Measurements from ENCODE around the gene BAZ2A. TPM values are rescaled to one million over a fixed set of nuclear protein-coding genes. Genes with fewer than 3 reads are reported as not detected.
A peak's percentile ranks its signal among the peaks of the same experiment; 100 is the strongest.

BAZ2A gene
- total and polyA plus RNA-seq, 8 donors = 90.9 to 113 (median 97.6) TPM

- intact Hi-C loops (cut with DNase I) = no loop called here
- ATAC-seq (peak; percentile 19), DNase-seq (peak in 1 of 4 donors; percentile 16)
- Histone ChIP-seq H3K27ac (peak overlapping the region; percentile 82 to 93), H3K4me3 (peak overlapping the region; percentile 88 to 96), H3K36me3 (peaks cover 5 to 46% of the 10 kb centered on the region in 2 donors), H3K27me3 (no peaks in the 10 kb centered on the region), H3K9me3 (no peaks in the 10 kb centered on the region), H3K4me1 (peaks cover 6 to 45% of the 10 kb centered on the region in 2 donors)
- TF ChIP-seq CTCF (IDR thresholded peaks at IDR 0.05) = no peak
Measured at GRCh38 chr12:56645201-56645716, 15.1 kb upstream of the BAZ2A start.

GRCh38 chr12:56644654-56645053 is 14.5 kb upstream of the BAZ2A start:
- Histone ChIP-seq H3K27ac (peak overlapping the region; percentile 82 to 93), H3K27me3 (no peaks in the 10 kb centered on the region), H3K4me3 (peak overlapping the region; percentile 88 to 96), H3K9me3 (no peaks in the 10 kb centered on the region), H3K36me3 (peaks cover 5 to 52% of the 10 kb centered on the region in 2 donors), H3K4me1 (peaks cover 6 to 45% of the 10 kb centered on the region in 2 donors)
- ATAC-seq (no peak), DNase-seq (no peak)
- TF ChIP-seq CTCF (IDR thresholded peaks at IDR 0.05) = no peak
- intact Hi-C loops (cut with DNase I) = no loop called here

- no peak for ATAC-seq
- no peak for DNase-seq
- Histone ChIP-seq H3K4me3 (no peak overlapping the region), H3K9me3 (no peaks in the 10 kb centered on the region), H3K27me3 (no peaks in the 10 kb centered on the region), H3K27ac (no peak overlapping the region), H3K4me1 (peaks cover 4 to 51% of the 10 kb centered on the region in 2 donors), H3K36me3 (peaks cover 11 to 75% of the 10 kb centered on the region in 2 donors)
- intact Hi-C loops (cut with DNase I) = no loop called here
- no peak for TF ChIP-seq CTCF (IDR thresholded peaks at IDR 0.05)
Measured at GRCh38 chr12:56641219-56641618, 11.1 kb upstream of the BAZ2A start.

DNA sequence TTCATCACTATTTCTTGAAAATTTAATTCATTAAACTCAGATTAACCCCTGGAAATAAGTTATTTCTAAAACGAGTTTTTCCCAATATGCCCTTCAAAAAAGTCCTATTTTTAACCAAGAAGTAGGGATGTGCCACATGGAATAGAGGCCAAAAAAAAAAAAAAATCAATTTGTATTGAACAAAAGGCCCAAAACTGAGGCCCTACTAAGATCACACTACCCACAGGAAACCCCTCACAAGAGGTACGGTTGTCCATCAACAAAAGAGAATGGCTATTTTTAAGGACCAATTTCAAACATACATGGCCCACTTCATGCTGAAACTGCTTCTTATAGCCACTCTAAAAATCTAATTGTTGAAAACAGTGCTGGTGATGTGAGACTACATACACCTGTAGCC is 7.5 kb upstream of the BAZ2A start:
- H3K36me3 ChIP-seq = peaks cover 6 to 52% of the 10 kb centered on the region in 2 donors
- DNase-seq = no peak
- no peaks in the 10 kb centered on the region for H3K9me3 ChIP-seq
- H3K27ac ChIP-seq = peak overlapping the region; percentile 93 to 97
- no peak for TF ChIP-seq CTCF (IDR thresholded peaks at IDR 0.05)
- H3K4me1 ChIP-seq = peaks cover 16 to 54% of the 10 kb centered on the region in 2 donors
- no peak for ATAC-seq
- no peak overlapping the region for H3K4me3 ChIP-seq
- no peaks in the 10 kb centered on the region for H3K27me3 ChIP-seq
- intact Hi-C loops (cut with DNase I) = no loop called here

DNA sequence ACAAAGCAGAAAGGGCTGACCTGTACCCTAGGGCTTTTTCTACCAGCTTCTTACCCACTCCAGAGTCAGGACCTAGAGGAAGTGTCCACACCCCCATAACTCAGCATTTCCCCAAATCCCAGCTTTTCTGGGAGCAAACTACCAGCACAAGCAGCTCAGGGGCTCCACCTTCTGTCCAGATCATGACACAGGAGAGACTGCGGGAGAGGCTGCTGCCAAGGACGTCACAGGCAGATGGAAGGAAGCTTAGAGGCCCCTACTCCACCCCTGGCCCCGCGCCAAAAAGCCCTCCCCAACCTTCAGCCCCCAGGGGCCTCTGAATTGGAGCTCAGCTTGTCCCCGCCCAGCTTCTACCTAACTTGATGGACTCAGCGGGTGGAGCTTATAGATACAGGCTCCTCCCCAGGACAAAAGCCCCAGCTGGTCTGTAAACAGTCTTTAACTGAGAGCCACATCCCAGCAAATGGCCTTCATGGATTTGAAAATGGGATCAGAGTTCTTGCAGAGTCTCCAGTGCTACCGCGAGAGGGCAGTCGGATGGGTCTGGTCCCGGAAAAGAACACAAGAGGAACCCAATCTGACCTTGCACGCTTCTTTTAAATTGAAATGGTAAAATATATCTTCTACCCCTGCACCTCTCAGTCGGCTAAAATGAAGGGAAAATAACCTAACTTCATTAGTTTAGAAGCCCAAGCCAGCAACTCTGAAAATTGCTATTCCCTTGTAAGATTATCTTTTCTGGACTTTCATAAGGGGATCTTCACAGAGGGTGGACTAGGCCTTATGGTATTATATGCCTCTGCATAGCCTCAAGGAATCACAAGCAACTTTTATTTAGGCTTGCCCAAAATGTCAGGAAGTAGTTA is 6.8 kb upstream of the BAZ2A start:
- peaks cover 6 to 45% of the 10 kb centered on the region in 2 donors for H3K36me3 ChIP-seq
- ATAC-seq = peak; percentile 75
- no peaks in the 10 kb centered on the region for H3K9me3 ChIP-seq
- H3K4me1 ChIP-seq = peaks cover 23 to 56% of the 10 kb centered on the region in 2 donors
- intact Hi-C loops (cut with DNase I) = no loop called here
- no peaks in the 10 kb centered on the region for H3K27me3 ChIP-seq
- peak overlapping the region; percentile 93 to 97 for H3K27ac ChIP-seq
- H3K4me3 ChIP-seq = peak overlapping the region; percentile 82 to 90
- DNase-seq = peak; percentile 92 to 100 (median 98)
- peak; percentile 47 to 61 for TF ChIP-seq CTCF (IDR thresholded peaks at IDR 0.05)

Data from left lung (tissue), 10 donors.